ENCODE results near the gene QPRT.
"Not testable (repeated sequence)": the region's sequence is repeated elsewhere in the genome, so short reads cannot be mapped to it uniquely, and the experiment has no call there.

The QPRT gene

DNA sequence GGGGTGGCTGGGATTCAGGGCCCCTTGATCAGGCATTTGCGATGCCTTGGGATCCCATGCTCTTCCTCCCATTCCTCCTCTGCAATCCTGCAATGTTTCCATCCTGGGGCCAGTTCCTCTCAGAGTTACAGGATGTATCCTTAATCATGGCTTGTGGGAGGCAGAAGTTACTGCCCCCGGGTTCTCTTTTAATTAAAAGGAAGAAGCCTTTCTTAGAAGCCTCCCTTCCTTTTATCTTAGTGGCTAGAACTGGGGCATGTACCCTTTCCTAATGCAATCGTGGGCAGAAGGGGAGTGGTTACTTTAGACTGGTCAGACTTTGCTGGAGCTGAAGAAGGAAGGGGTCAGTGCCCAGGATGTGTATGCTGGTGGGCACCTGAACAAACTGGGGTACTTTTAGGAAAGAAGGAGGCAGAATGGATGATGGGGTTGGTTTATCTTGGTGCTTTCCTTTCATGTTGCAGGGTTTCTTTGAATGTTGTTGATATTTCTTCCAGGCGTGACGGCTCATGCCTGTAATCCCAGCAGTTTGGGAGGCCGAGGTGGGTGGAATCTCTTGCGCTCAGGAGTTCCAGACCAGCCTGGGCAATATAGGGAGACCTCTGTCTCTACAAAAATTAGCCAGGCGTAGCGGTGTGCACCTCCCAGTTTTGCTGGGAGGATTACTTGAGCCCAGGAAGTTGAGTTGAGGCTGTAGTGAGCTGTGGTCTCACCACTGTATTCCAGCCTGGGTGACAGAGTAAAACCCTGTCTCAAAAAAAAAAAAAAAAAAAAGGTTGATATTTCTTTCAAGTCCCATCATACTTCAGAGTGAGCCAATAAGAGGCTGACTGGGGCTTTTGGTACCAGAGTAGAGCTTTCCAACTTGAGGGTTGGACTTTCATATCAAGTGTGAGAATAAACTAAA, 29.1 kb upstream of the QPRT start:
- Mint-ChIP-seq H3K36me3 (ENCODE audit: insufficient read depth) (no peaks in the 10 kb centered on the region), H3K27ac (ENCODE audit: low read depth) (no peak overlapping the region), H3K9me3 (no peaks in the 10 kb centered on the region), H3K4me3 (no peak overlapping the region), H3K27me3 (no peaks in the 10 kb centered on the region), H3K4me1 (peaks cover 5% of the 10 kb centered on the region)
- DNase-seq (ENCODE audit: low spot score in 2 of 2) (no peak), ATAC-seq (replicated peaks; ENCODE audit: extremely low read depth, poor library complexity, severe bottlenecking) (no peak)

DNA sequence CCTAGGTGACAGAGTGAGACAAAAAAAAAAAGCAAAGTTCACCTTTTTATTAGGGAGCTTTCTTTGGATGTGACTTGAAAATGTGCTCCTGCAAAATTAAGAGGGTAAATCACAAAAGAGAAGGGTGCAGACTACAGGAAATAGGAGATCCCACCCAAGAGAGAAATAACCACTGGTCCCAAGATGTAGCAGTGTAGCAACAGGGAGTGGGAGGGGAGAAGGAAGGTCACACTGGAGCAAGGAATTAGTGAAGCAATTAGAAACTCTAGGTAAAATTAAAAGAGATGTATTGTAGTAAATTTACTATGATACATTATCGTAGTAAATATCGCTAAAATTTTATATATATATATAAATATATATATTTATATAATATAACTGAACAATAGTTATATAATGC, 28.2 kb upstream of the QPRT start:
- H3K27ac Mint-ChIP-seq (ENCODE audit: low read depth): no peak overlapping the region
- H3K27me3 Mint-ChIP-seq: no peaks in the 10 kb centered on the region

DNA sequence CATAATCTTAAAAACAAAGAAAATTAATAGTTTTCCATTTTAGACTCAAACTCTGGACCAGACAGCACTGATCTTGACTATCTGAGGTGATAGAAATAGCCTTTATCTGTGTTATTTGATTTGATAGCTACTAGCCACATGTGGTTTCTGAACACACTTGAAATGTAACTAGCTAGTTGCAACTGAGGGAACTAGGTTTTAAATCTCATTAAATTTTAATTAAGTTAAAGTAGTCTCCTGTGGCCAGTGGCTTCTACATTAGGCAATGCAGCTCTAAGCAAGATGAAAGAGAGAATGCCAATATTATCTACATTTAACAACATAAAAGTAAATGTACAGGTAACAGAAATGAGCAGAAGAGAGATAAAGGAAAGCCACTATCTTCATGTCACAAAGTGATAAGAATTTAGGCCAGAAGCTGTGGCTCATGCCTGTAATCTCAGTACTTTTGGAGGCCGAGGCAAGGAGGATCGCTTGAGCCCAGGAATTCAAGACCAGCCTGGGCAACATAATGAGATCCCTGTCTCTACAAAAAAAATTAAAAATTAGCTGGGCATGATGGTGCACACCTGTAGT, 27.1 kb upstream of the QPRT start:
- H3K27ac Mint-ChIP-seq (ENCODE audit: low read depth): no peak overlapping the region
- no peaks in the 10 kb centered on the region for H3K9me3 Mint-ChIP-seq
- H3K4me3 Mint-ChIP-seq: no peak overlapping the region
- DNase-seq (ENCODE audit: low spot score in 2 of 2) (no peak), ATAC-seq (replicated peaks; ENCODE audit: extremely low read depth, poor library complexity, severe bottlenecking) (no peak)
- H3K36me3 Mint-ChIP-seq (ENCODE audit: insufficient read depth): no peaks in the 10 kb centered on the region
- H3K27me3 Mint-ChIP-seq: no peaks in the 10 kb centered on the region
- no peaks in the 10 kb centered on the region for H3K4me1 Mint-ChIP-seq

More for the DNA sequence above, 28.2 kb upstream of the QPRT start:
- Mint-ChIP-seq H3K36me3 (ENCODE audit: insufficient read depth) (no peaks in the 10 kb centered on the region), H3K4me1 (no peaks in the 10 kb centered on the region), H3K9me3 (no peaks in the 10 kb centered on the region), H3K4me3 (no peak overlapping the region)
- DNase-seq (ENCODE audit: low spot score in 2 of 2): no peak
- ATAC-seq (replicated peaks; ENCODE audit: extremely low read depth, poor library complexity, severe bottlenecking): no peak

DNA sequence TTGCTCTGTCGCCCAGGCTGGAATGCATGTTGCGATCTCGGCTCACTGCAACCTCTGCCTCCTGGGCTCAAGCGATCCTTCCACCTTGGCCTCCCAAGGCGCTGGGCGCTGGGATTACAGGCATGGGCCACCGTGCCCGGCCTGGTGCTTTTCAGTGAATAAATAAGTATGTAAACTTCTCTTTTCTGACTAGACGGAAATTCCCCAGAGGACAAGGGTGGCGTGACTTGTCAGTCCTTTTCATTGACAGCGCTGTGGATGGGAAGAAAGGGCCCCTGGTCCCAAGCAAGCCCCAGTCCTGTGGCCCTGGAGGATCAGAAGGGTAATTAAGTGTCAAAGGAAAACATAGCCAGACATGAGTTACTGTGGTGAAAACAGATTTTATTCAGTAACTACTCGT, 25.5 kb upstream of the QPRT start:
- Mint-ChIP-seq H3K36me3 (ENCODE audit: insufficient read depth) (no peaks in the 10 kb centered on the region), H3K4me3 (no peak overlapping the region), H3K9me3 (no peaks in the 10 kb centered on the region), H3K27me3 (no peaks in the 10 kb centered on the region), H3K27ac (ENCODE audit: low read depth) (no peak overlapping the region), H3K4me1 (no peaks in the 10 kb centered on the region)
- ATAC-seq (replicated peaks; ENCODE audit: extremely low read depth, poor library complexity, severe bottlenecking): no peak
- DNase-seq (ENCODE audit: low spot score in 2 of 2): no peak

DNA sequence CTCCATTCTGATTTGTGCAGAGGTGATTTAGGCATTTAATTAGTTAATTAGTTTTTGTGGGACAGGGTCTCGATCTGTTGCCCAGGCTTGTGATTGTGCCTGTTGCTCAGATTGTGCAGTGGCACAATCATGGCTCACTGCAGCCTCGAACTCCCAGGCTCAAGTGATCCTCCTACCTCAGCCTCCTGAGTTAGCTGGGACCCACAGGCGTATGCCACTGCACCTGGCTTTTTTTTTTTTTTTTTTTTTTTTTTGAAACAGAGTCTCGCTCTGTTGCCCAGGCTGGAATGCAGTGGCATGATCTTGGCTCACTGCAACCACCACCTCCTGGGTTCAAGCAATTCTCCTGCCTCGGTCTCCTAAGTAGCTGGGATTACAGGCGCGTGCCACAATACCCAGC, 25.1 kb upstream of the QPRT start:
- not testable (repeated sequence) for H3K9me3 Mint-ChIP-seq; ATAC-seq (replicated peaks; ENCODE audit: extremely low read depth, poor library complexity, severe bottlenecking); H3K36me3 Mint-ChIP-seq (ENCODE audit: insufficient read depth); DNase-seq (ENCODE audit: low spot score in 2 of 2); H3K4me3 Mint-ChIP-seq; H3K4me1 Mint-ChIP-seq; H3K27me3 Mint-ChIP-seq; H3K27ac Mint-ChIP-seq (ENCODE audit: low read depth)

DNA sequence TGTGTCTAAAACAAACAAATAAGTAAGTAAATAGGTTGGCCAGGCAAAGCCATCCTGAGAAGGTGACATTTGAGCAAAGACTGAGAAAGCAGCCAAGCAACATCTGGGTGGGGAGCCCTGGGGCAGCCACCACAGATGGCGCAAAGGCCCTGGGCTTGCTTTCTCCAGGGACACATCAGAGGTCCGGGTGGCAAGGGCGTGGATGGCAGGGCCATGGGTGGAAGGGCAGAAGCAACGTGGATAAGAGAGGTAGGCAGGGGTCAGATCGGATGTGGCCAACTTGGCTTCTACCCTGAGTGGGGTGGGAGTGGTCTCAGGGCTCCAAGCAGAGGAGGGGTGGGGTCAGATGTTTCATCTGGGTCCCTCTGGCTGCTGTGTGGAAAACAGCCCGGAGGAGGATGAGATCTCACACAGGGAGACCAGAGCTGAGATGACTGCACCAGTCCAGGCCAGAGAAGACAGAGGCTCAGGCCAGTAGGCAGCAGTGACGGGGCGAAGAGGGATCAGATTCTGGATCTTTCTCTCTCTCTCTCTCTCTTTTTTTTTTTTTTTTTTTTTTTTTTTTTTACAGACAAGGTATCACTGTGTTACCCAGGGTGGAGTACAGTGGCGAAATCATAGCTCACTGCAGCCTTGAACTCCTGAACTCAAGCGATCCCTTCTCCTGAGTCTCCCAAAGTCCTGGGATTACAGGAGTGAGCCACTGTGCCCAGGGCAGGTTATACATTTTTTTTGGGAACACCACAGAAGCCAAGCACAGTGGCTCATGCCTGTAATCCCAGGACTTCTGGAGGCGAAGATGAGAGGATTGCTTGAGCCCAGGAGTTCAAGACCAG, 22.1 kb upstream of the QPRT start:
- H3K36me3 Mint-ChIP-seq (ENCODE audit: insufficient read depth): no peaks in the 10 kb centered on the region
- no peak for ATAC-seq (replicated peaks; ENCODE audit: extremely low read depth, poor library complexity, severe bottlenecking)
- H3K9me3 Mint-ChIP-seq: no peaks in the 10 kb centered on the region
- H3K27me3 Mint-ChIP-seq: no peaks in the 10 kb centered on the region
- DNase-seq (ENCODE audit: low spot score in 2 of 2): no peak
- H3K4me1 Mint-ChIP-seq: peaks cover 17% of the 10 kb centered on the region
- peak overlapping the region; percentile 22 for H3K27ac Mint-ChIP-seq (ENCODE audit: low read depth)
- no peak overlapping the region for H3K4me3 Mint-ChIP-seq

DNA sequence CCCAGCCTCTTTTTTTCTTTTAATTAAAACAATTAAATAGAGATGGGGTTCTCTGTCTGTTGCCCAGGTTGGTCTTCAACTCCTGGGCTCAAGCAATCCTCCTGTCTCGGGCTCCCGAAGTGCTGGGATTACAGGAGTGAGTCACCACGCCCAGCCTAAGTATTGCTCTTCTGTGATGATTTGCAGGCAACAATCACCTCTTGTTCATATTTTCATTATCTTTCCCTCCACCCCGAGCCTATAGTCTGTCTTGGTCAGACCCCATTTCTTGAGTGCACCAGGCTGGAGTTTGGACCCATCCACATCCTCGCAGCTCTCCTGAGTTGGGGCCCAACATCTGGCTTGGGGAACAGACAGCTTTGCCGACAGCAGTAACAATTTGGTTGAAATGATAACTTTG, 20.3 kb upstream of the QPRT start:
- no peak overlapping the region for H3K27ac Mint-ChIP-seq (ENCODE audit: low read depth)
- peaks cover 5% of the 10 kb centered on the region for H3K36me3 Mint-ChIP-seq (ENCODE audit: insufficient read depth)

DNA sequence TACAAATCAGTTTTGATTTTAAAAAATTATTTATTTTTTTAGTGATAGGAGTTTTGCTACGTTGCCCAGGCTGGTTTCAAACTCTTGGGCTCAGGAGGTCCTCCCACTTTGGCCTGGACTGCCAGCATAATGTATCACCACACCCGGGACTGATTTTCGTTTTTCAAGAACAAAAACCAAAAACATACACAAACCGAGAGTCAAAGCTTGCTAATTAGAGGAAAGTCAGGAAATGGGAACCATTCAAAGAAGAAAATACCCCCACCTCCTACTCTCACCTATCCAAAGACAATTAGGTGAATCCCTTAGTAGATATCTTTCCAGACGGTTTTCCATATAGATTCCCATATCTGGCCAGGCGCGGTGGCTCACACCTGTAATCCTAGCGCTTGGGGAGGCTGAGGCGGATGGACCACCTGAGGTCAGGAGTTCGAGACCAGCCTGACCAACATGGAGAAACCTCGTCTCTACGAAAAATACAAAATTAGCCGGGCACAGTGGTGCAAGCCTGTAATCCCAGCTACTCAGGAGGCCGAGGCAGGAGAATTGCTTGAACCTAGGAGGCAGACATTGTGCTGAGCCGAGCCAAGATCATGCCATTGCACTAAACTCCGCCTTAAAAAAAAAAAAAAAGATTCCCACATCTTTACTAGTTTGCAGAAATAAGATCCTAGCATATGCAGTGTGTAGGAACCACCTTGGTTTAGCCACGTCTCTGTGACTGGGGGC, 16.8 kb upstream of the QPRT start:
- Mint-ChIP-seq H3K27ac (ENCODE audit: low read depth) (peak overlapping the region; percentile 99), H3K36me3 (ENCODE audit: insufficient read depth) (peaks cover 38% of the 10 kb centered on the region), H3K9me3 (no peaks in the 10 kb centered on the region), H3K27me3 (no peaks in the 10 kb centered on the region), H3K4me1 (peaks cover 66% of the 10 kb centered on the region), H3K4me3 (peak overlapping the region; percentile 94)
- ATAC-seq (replicated peaks; ENCODE audit: extremely low read depth, poor library complexity, severe bottlenecking) (no peak), DNase-seq (ENCODE audit: low spot score in 2 of 2) (no peak)

More for the DNA sequence above, 20.3 kb upstream of the QPRT start:
- H3K4me3 Mint-ChIP-seq: no peak overlapping the region
- no peaks in the 10 kb centered on the region for H3K9me3 Mint-ChIP-seq
- no peaks in the 10 kb centered on the region for H3K27me3 Mint-ChIP-seq
- peaks cover 31% of the 10 kb centered on the region for H3K4me1 Mint-ChIP-seq
- ATAC-seq (replicated peaks; ENCODE audit: extremely low read depth, poor library complexity, severe bottlenecking): no peak
- DNase-seq (ENCODE audit: low spot score in 2 of 2): no peak

DNA sequence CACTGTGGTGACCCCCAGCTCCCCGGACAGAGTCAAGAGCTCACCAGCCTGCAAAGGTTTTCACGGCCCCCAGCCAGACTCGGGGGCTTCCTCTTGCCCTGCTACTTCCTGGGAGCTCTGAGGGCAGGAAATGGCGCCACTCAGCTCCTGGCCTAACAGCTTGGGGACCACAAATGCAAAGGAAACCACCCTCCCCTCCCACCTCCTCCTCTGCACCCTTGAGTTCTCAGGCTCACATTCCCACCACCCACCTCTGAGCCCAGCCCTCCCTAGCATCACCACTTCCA, 16.3 kb upstream of the QPRT start:
- Mint-ChIP-seq H3K4me3 (peak overlapping the region; percentile 94), H3K36me3 (ENCODE audit: insufficient read depth) (peaks cover 40% of the 10 kb centered on the region), H3K4me1 (peaks cover 71% of the 10 kb centered on the region), H3K27me3 (no peaks in the 10 kb centered on the region), H3K27ac (ENCODE audit: low read depth) (peak overlapping the region; percentile 99), H3K9me3 (no peaks in the 10 kb centered on the region)
- peak; percentile 41 for ATAC-seq (replicated peaks; ENCODE audit: extremely low read depth, poor library complexity, severe bottlenecking)
- DNase-seq (ENCODE audit: low spot score in 2 of 2): peak; percentile 18 to 45

DNA sequence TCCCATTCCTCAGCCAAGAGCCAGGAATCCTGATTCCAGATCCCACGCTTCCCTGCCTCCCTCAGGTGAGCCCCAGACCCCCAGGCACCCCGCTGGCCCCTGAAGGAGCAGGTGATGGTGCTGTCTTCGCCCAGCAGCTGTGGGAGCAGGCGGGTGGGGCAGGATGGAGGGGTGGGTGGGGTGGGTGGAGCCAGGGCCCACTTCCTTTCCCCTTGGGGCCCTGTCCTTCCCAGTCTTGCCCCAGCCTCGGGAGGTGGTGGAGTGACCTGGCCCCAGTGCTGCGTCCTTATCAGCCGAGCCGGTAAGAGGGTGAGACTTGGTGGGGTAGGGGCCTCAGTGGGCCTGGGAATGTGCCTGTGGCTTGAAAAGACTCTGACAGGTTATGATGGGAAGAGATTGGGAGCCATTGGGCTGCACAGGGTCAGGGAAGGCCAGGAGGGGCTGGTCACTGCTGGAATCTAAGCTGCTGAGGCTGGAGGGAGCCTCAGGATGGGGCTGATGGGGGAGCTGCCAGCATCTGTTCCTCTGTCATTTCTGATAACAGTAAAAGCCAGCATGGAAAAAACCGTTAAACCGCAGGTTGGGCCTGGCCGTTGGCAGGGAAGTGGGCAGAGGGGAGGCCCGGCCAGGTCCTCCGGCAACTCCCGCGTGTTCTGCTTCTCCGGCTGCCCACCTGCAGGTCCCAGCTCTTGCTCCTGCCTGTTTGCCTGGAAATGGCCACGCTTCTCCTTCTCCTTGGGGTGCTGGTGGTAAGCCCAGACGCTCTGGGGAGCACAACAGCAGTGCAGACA, 15.8 kb upstream of the QPRT start, which contains the start of gene SPN:
Gene SPN, plus strand, starts transcription at position 232 of the 791 bp plus-strand sequence. Its CDS starts 482 bp downstream, at position 714.
- DNase-seq (ENCODE audit: low spot score in 2 of 2): peak in 1 of 2 donors; percentile 20
- ATAC-seq (replicated peaks; ENCODE audit: extremely low read depth, poor library complexity, severe bottlenecking): peak; percentile 21
- H3K27ac Mint-ChIP-seq (ENCODE audit: low read depth): peak within 1 kb of the TSS; percentile 99
- no peaks in the 10 kb centered on the region for H3K9me3 Mint-ChIP-seq
- peak within 1 kb of the TSS; percentile 94 for H3K4me3 Mint-ChIP-seq
- H3K27me3 Mint-ChIP-seq: no peaks in the 10 kb centered on the region
- H3K4me1 Mint-ChIP-seq: peaks cover 75% of the 10 kb centered on the region
- H3K36me3 Mint-ChIP-seq (ENCODE audit: insufficient read depth): peaks cover 40% of the 10 kb centered on the region

DNA sequence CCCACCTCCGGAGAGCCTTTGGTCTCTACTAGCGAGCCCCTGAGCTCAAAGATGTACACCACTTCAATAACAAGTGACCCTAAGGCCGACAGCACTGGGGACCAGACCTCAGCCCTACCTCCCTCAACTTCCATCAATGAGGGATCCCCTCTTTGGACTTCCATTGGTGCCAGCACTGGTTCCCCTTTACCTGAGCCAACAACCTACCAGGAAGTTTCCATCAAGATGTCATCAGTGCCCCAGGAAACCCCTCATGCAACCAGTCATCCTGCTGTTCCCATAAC, 15.2 kb upstream of the QPRT start:
- H3K27me3 Mint-ChIP-seq: no peaks in the 10 kb centered on the region
- H3K27ac Mint-ChIP-seq (ENCODE audit: low read depth): peak overlapping the region; percentile 99
- DNase-seq (ENCODE audit: low spot score in 2 of 2): no peak
- H3K4me3 Mint-ChIP-seq: peak overlapping the region; percentile 94
- no peaks in the 10 kb centered on the region for H3K9me3 Mint-ChIP-seq
- H3K36me3 Mint-ChIP-seq (ENCODE audit: insufficient read depth): peaks cover 42% of the 10 kb centered on the region
- peaks cover 75% of the 10 kb centered on the region for H3K4me1 Mint-ChIP-seq
- ATAC-seq (replicated peaks; ENCODE audit: extremely low read depth, poor library complexity, severe bottlenecking): no peak
